Activated CD4-positive, alpha-beta T cell treated with anti-CD3 and anti-CD28 coated beads, Interleukin-2, amount 50 U/mL, for 24 hours (primary cell): ENCODE measurements around the gene SORCS2.

Source experiments
- DNase-seq, 2 donors: peaks; one replicate each; pipeline ENCODE4 v3.0.0-alpha.2; 2020; ENCODE audit warnings: low read depth in 1 of 2, low spot score in 1 of 2

The SORCS2 gene

GRCh38 chr4:7285244-7286094 is 93.1 kb downstream of the SORCS2 start:
- no peak for DNase-seq

- DNase-seq: no peak
These were observed 93.8 kb downstream of the SORCS2 start for GRCh38 chr4:7286170-7286569.

- DNase-seq: no peak
These were observed 94.5 kb downstream of the SORCS2 start for GRCh38 chr4:7286798-7287197.

GRCh38 chr4:7287274-7287917 is 95.1 kb downstream of the SORCS2 start:
- DNase-seq: no peak

GRCh38 chr4:7287918-7288280 is 95.6 kb downstream of the SORCS2 start:
- DNase-seq: no peak

- no peak for DNase-seq
These were observed 96.6 kb downstream of the SORCS2 start for GRCh38 chr4:7288751-7289523.

- DNase-seq: no peak
These were observed 97.3 kb downstream of the SORCS2 start for GRCh38 chr4:7289589-7289988.

GRCh38 chr4:7291372-7292114 is 99.2 kb downstream of the SORCS2 start:
- DNase-seq: no peak

- DNase-seq: no peak
These were observed 101.4 kb downstream of the SORCS2 start for GRCh38 chr4:7293703-7294102.

GRCh38 chr4:7294176-7294756 is 101.9 kb downstream of the SORCS2 start:
- DNase-seq: no peak

GRCh38 chr4:7295197-7295910 is 103.0 kb downstream of the SORCS2 start:
- no peak for DNase-seq

- DNase-seq: no peak
These were observed 103.7 kb downstream of the SORCS2 start for GRCh38 chr4:7295911-7296660.

- DNase-seq: no peak
These were observed 104.5 kb downstream of the SORCS2 start for GRCh38 chr4:7296661-7297335.

GRCh38 chr4:7297374-7297773 is 105.0 kb downstream of the SORCS2 start:
- no peak for DNase-seq

- no peak for DNase-seq
These were observed 105.5 kb downstream of the SORCS2 start for GRCh38 chr4:7297881-7298280.

GRCh38 chr4:7298619-7299009 is 106.3 kb downstream of the SORCS2 start:
- no peak for DNase-seq

GRCh38 chr4:7299010-7299907 is 106.9 kb downstream of the SORCS2 start:
- DNase-seq: no peak
